HEK293 (cell line): ENCODE measurements around the gene IFNL3.

Experiments
- CTCF ChIA-PET: fragments of 350-600 bp; formaldehyde crosslinking; extraction: SDS; loops from one replicate; lab custom pipeline; 2021; ENCODE audit warnings: antibody characterized with exemption; lab: Yijun Ruan, JAX
- POLR2A ChIA-PET: fragments of 300-600 bp; formaldehyde crosslinking; extraction: SDS; loops from one replicate; lab custom pipeline; 2020; ENCODE audit warnings: antibody characterized with exemption, inconsistent platforms; lab: Yijun Ruan, JAX
- H3K27ac ChIP-seq: fragments of 200-500 bp; sonication (Bioruptor generic); 2 replicates; pipeline ENCODE4 v1.5.1; 2014; ENCODE audit warnings: low read depth, low read length, control low read depth, inconsistent platforms; ENCODE audit errors: extremely low read depth
- H3K36me3 ChIP-seq, 2 experiments: fragments of 200-500 bp in 1 of 2; sonication (Bioruptor generic) in 1 of 2; 1 replicate in 1 of 2; 2 replicates in 1 of 2; pipeline ENCODE4 v1.5.1; 2014 to 2017; ENCODE audit warnings: inconsistent platforms in 2 of 2, low read length in 2 of 2; ENCODE audit not compliant: control insufficient read depth in 2 of 2, insufficient read depth in 1 of 2
- H3K4me1 ChIP-seq: fragments of 200-500 bp; sonication (Bioruptor generic); 2 replicates; pipeline ENCODE4 v1.5.1; 2014; ENCODE audit warnings: mild to moderate bottlenecking, low read length, inconsistent platforms; ENCODE audit not compliant: control insufficient read depth, insufficient read depth
- H3K4me3 ChIP-seq: 2 replicates; pipeline ENCODE4 v1.5.1; 2011; ENCODE audit warnings: low read depth, mild to moderate bottlenecking, control low read depth, low read length, moderate library complexity
- H3K9me3 ChIP-seq: fragments of 200-500 bp; sonication (Bioruptor generic); 2 replicates; pipeline ENCODE4 v1.5.1; 2014; ENCODE audit warnings: low read depth, low read length, inconsistent platforms; ENCODE audit not compliant: control insufficient read depth, insufficient read depth
- BCL11A ChIP-seq: fragments of 450-650 bp; formaldehyde crosslinking; IDR thresholded peaks from 2 replicates; pipeline ENCODE4 v1.5.1; 2016; ENCODE audit warnings: low read depth, missing biosample characterization, missing genetic modification characterization
- GLI4 ChIP-seq: fragments of 450-650 bp; formaldehyde crosslinking; IDR thresholded peaks from 2 replicates; pipeline ENCODE4 v1.5.1; 2016; ENCODE audit warnings: missing biosample characterization, missing genetic modification characterization
- GLIS2 ChIP-seq: fragments of 450-650 bp; formaldehyde crosslinking; IDR thresholded peaks from 2 replicates; pipeline ENCODE4 v1.5.1; 2016; ENCODE audit warnings: missing biosample characterization, missing genetic modification characterization
- IKZF3 ChIP-seq: fragments of 450-650 bp; IDR thresholded peaks from 2 replicates; pipeline ENCODE4 v1.5.0; 2018; ENCODE audit warnings: missing biosample characterization, mild to moderate bottlenecking, missing genetic modification characterization, moderate library complexity
- SCRT1 ChIP-seq: fragments of 450-650 bp; formaldehyde crosslinking; IDR thresholded peaks from 2 replicates; pipeline ENCODE4 v1.5.1; 2016; ENCODE audit warnings: missing biosample characterization, missing genetic modification characterization, borderline replicate concordance
- SCRT2 ChIP-seq: fragments of 450-650 bp; formaldehyde crosslinking; IDR thresholded peaks from 2 replicates; pipeline ENCODE4 v1.5.1; 2016; ENCODE audit warnings: missing biosample characterization, missing genetic modification characterization
- ZNF121 ChIP-seq: fragments of 450-650 bp; formaldehyde crosslinking; IDR thresholded peaks from 2 replicates; pipeline ENCODE4 v1.5.1; 2016; ENCODE audit warnings: missing biosample characterization, missing genetic modification characterization
- ZNF214 ChIP-seq: fragments of 450-650 bp; formaldehyde crosslinking; IDR thresholded peaks from 2 replicates; pipeline ENCODE4 v1.5.1; 2017; ENCODE audit warnings: missing biosample characterization, mild to moderate bottlenecking, missing genetic modification characterization, borderline replicate concordance
- ZNF266 ChIP-seq: fragments of 450-650 bp; formaldehyde crosslinking; IDR thresholded peaks from 2 replicates; pipeline ENCODE4 v1.5.1; 2016; ENCODE audit warnings: missing biosample characterization, missing genetic modification characterization, low read depth
- ZNF350 ChIP-seq: fragments of 450-650 bp; formaldehyde crosslinking; IDR thresholded peaks from 2 replicates; pipeline ENCODE4 v1.5.0; 2017; ENCODE audit warnings: missing biosample characterization, mild to moderate bottlenecking, missing genetic modification characterization
- ZNF354C ChIP-seq: fragments of 450-650 bp; formaldehyde crosslinking; IDR thresholded peaks from 2 replicates; pipeline ENCODE4 v1.5.1; 2016; ENCODE audit warnings: missing biosample characterization, missing genetic modification characterization, low read depth, borderline replicate concordance
- ZNF423 ChIP-seq: fragments of 450-650 bp; formaldehyde crosslinking; IDR thresholded peaks from 2 replicates; pipeline ENCODE4 v1.5.1; 2016; ENCODE audit warnings: missing biosample characterization, missing genetic modification characterization
- ZNF585B ChIP-seq: fragments of 450-650 bp; formaldehyde crosslinking; IDR thresholded peaks from 2 replicates; pipeline ENCODE4 v1.5.1; 2016; ENCODE audit warnings: missing biosample characterization, missing genetic modification characterization
- ZNF610 ChIP-seq: fragments of 450-650 bp; formaldehyde crosslinking; IDR thresholded peaks from 2 replicates; pipeline ENCODE4 v1.5.1; 2016; ENCODE audit warnings: missing biosample characterization, missing genetic modification characterization, borderline replicate concordance
- ZNF623 ChIP-seq: fragments of 450-650 bp; formaldehyde crosslinking; IDR thresholded peaks from 2 replicates; pipeline ENCODE4 v1.5.1; 2016; ENCODE audit warnings: missing biosample characterization, missing genetic modification characterization
- ZNF677 ChIP-seq: fragments of 450-650 bp; IDR thresholded peaks from 2 replicates; pipeline ENCODE4 v1.5.0; 2018; ENCODE audit warnings: missing biosample characterization, mild to moderate bottlenecking, missing genetic modification characterization, moderate library complexity
- ZNF747 ChIP-seq: fragments of 450-650 bp; formaldehyde crosslinking; IDR thresholded peaks from 2 replicates; pipeline ENCODE4 v1.5.1; 2016; ENCODE audit warnings: missing biosample characterization, missing genetic modification characterization
- ZNF777 ChIP-seq: fragments of 450-650 bp; formaldehyde crosslinking; IDR thresholded peaks from 2 replicates; pipeline ENCODE4 v1.5.1; 2017; ENCODE audit warnings: missing biosample characterization, missing genetic modification characterization, borderline replicate concordance
- ZNF837 ChIP-seq: fragments of 450-650 bp; formaldehyde crosslinking; IDR thresholded peaks from 2 replicates; pipeline ENCODE4 v1.5.1; 2016; ENCODE audit warnings: missing biosample characterization, missing genetic modification characterization
- ZSCAN23 ChIP-seq: fragments of 450-650 bp; formaldehyde crosslinking; IDR thresholded peaks from 2 replicates; pipeline ENCODE4 v1.5.1; 2016; ENCODE audit warnings: missing biosample characterization, missing genetic modification characterization
- ZSCAN30 ChIP-seq: fragments of 450-650 bp; IDR thresholded peaks from 2 replicates; pipeline ENCODE4 v1.5.1; 2018; ENCODE audit warnings: missing biosample characterization, mild to moderate bottlenecking, missing genetic modification characterization, moderate library complexity
- ZXDB ChIP-seq: fragments of 450-650 bp; formaldehyde crosslinking; IDR thresholded peaks from 2 replicates; pipeline ENCODE4 v1.5.1; 2016; ENCODE audit warnings: missing biosample characterization, missing genetic modification characterization
- TF ChIP-seq, protein P1 (sequence below): fragments of 450-650 bp; formaldehyde crosslinking; IDR thresholded peaks from 2 replicates; pipeline ENCODE4 v1.5.1; 2016; ENCODE audit warnings: missing biosample characterization, missing genetic modification characterization
- TF ChIP-seq, protein P2 (sequence below): fragments of 450-650 bp; formaldehyde crosslinking; IDR thresholded peaks from 2 replicates; pipeline ENCODE4 v1.5.1; 2017; ENCODE audit warnings: missing biosample characterization, missing genetic modification characterization
- TF ChIP-seq, protein P3 (sequence below): fragments of 450-650 bp; formaldehyde crosslinking; IDR thresholded peaks from 2 replicates; pipeline ENCODE4 v1.5.1; 2016; ENCODE audit warnings: missing biosample characterization, missing genetic modification characterization
- TF ChIP-seq, protein P4 (sequence below): fragments of 450-650 bp; formaldehyde crosslinking; IDR thresholded peaks from 2 replicates; pipeline ENCODE4 v1.5.1; 2016; ENCODE audit warnings: missing biosample characterization, missing genetic modification characterization
- TF ChIP-seq, protein P5 (sequence below): fragments of 450-650 bp; formaldehyde crosslinking; IDR thresholded peaks from 2 replicates; pipeline ENCODE4 v1.5.0; 2017; ENCODE audit warnings: missing biosample characterization, missing genetic modification characterization, borderline replicate concordance

The IFNL3 gene

DNA sequence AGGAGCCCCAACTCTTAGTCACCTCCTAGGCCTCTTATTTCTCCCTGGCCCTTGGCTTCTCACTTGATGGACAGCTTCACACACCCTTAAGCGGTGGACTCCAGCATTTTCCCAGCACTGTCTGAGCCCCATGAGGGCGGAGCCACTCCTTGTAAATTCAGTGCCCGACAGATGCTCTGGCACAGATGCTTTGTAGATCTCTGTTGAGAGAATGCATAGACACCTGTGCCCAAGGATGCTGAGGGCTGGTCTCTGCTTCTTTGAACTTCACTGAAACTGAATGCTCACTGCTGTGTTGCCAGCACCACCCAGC, 44.0 kb downstream of the IFNL3 start (continued):
- TF ChIP-seq ZNF585B (tag by site-specific recombination) (no peak), ZNF214 (tag by site-specific recombination) (no peak), ZNF350 (no peak), ZNF354C (tag by site-specific recombination) (no peak), ZNF677 (tag by site-specific recombination) (no peak), ZXDB (no peak), ZNF610 (no peak), GLIS2 (tag by site-specific recombination) (no peak)
- TF ChIP-seq, protein P1, sequence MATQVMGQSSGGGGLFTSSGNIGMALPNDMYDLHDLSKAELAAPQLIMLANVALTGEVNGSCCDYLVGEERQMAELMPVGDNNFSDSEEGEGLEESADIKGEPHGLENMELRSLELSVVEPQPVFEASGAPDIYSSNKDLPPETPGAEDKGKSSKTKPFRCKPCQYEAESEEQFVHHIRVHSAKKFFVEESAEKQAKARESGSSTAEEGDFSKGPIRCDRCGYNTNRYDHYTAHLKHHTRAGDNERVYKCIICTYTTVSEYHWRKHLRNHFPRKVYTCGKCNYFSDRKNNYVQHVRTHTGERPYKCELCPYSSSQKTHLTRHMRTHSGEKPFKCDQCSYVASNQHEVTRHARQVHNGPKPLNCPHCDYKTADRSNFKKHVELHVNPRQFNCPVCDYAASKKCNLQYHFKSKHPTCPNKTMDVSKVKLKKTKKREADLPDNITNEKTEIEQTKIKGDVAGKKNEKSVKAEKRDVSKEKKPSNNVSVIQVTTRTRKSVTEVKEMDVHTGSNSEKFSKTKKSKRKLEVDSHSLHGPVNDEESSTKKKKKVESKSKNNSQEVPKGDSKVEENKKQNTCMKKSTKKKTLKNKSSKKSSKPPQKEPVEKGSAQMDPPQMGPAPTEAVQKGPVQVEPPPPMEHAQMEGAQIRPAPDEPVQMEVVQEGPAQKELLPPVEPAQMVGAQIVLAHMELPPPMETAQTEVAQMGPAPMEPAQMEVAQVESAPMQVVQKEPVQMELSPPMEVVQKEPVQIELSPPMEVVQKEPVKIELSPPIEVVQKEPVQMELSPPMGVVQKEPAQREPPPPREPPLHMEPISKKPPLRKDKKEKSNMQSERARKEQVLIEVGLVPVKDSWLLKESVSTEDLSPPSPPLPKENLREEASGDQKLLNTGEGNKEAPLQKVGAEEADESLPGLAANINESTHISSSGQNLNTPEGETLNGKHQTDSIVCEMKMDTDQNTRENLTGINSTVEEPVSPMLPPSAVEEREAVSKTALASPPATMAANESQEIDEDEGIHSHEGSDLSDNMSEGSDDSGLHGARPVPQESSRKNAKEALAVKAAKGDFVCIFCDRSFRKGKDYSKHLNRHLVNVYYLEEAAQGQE (tag by site-specific recombination), result no peak
- TF ChIP-seq, protein P2, sequence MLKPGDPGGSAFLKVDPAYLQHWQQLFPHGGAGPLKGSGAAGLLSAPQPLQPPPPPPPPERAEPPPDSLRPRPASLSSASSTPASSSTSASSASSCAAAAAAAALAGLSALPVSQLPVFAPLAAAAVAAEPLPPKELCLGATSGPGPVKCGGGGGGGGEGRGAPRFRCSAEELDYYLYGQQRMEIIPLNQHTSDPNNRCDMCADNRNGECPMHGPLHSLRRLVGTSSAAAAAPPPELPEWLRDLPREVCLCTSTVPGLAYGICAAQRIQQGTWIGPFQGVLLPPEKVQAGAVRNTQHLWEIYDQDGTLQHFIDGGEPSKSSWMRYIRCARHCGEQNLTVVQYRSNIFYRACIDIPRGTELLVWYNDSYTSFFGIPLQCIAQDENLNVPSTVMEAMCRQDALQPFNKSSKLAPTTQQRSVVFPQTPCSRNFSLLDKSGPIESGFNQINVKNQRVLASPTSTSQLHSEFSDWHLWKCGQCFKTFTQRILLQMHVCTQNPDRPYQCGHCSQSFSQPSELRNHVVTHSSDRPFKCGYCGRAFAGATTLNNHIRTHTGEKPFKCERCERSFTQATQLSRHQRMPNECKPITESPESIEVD, result no peak

DNA sequence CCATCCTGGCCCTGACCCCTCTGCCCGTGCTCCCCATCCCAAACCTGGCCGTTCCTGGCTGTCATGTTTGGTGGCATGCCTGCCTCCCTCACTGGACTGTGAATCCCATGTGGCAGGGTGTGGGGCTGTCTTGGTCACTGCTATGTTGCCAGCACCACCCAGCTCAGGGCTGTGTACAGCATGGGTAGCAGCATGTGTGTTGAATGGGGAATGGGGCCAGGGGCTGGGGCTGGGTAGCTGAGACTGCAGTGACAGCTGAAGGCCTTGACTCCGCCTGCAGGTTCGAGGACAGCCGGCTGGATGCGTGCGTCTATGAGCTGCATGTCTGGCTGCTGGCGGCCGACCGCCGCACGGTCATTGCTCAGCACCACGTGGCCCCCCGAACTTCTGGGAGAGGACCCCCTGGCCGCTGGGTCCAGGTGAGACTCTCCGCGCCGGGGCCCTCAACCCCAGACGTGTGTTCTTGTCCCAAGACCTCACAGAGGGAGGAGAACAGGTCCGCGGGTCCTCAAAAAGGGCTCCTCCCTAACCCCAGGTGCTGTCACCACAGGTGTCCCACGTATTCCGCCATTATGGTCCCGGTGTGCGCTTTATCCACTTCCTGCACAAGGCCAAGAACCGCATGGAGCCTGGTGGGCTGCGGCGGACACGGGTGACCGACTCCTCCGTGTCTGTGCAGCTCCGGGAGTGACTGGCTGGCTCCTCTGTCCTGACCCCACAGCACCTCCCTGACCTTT, 44.6 kb downstream of the IFNL3 start:
- Histone ChIP-seq H3K9me3 (no peaks in the 10 kb centered on the region), H3K4me1 (peaks cover 8% of the 10 kb centered on the region), H3K36me3 (no peaks in the 10 kb centered on the region), H3K4me3 (no peak overlapping the region), H3K27ac (no peak overlapping the region)
- CTCF ChIA-PET, result interaction anchor here (2.1 kb wide), 1 partner anchor 78 kb away, joined by 10 read pairs; no protein-coding TSS in a partner anchor
- POLR2A ChIA-PET, result no interaction called here
- TF ChIP-seq ZNF837 (tag by site-specific recombination) (no peak), ZSCAN23 (no peak), ZNF423 (no peak), ZNF121 (tag by site-specific recombination) (no peak), SCRT1 (tag by site-specific recombination) (no peak), ZSCAN30 (tag by site-specific recombination) (no peak), ZNF623 (tag by site-specific recombination) (no peak), ZNF747 (tag by site-specific recombination) (no peak), ZNF777 (tag by site-specific recombination) (no peak), GLI4 (tag by site-specific recombination) (no peak), IKZF3 (no peak), BCL11A (tag by site-specific recombination) (no peak), SCRT2 (tag by site-specific recombination) (no peak), ZNF266 (tag by site-specific recombination) (no peak)
- TF ChIP-seq, protein P3, sequence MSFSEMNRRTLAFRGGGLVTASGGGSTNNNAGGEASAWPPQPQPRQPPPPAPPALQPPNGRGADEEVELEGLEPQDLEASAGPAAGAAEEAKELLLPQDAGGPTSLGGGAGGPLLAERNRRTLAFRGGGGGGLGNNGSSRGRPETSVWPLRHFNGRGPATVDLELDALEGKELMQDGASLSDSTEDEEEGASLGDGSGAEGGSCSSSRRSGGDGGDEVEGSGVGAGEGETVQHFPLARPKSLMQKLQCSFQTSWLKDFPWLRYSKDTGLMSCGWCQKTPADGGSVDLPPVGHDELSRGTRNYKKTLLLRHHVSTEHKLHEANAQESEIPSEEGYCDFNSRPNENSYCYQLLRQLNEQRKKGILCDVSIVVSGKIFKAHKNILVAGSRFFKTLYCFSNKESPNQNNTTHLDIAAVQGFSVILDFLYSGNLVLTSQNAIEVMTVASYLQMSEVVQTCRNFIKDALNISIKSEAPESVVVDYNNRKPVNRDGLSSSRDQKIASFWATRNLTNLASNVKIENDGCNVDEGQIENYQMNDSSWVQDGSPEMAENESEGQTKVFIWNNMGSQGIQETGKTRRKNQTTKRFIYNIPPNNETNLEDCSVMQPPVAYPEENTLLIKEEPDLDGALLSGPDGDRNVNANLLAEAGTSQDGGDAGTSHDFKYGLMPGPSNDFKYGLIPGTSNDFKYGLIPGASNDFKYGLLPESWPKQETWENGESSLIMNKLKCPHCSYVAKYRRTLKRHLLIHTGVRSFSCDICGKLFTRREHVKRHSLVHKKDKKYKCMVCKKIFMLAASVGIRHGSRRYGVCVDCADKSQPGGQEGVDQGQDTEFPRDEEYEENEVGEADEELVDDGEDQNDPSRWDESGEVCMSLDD (tag by site-specific recombination), result no peak; the same call in 1 of the 2 replicates
- TF ChIP-seq, protein P4, sequence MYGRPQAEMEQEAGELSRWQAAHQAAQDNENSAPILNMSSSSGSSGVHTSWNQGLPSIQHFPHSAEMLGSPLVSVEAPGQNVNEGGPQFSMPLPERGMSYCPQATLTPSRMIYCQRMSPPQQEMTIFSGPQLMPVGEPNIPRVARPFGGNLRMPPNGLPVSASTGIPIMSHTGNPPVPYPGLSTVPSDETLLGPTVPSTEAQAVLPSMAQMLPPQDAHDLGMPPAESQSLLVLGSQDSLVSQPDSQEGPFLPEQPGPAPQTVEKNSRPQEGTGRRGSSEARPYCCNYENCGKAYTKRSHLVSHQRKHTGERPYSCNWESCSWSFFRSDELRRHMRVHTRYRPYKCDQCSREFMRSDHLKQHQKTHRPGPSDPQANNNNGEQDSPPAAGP (tag by site-specific recombination), result no peak
- TF ChIP-seq, protein P5, sequence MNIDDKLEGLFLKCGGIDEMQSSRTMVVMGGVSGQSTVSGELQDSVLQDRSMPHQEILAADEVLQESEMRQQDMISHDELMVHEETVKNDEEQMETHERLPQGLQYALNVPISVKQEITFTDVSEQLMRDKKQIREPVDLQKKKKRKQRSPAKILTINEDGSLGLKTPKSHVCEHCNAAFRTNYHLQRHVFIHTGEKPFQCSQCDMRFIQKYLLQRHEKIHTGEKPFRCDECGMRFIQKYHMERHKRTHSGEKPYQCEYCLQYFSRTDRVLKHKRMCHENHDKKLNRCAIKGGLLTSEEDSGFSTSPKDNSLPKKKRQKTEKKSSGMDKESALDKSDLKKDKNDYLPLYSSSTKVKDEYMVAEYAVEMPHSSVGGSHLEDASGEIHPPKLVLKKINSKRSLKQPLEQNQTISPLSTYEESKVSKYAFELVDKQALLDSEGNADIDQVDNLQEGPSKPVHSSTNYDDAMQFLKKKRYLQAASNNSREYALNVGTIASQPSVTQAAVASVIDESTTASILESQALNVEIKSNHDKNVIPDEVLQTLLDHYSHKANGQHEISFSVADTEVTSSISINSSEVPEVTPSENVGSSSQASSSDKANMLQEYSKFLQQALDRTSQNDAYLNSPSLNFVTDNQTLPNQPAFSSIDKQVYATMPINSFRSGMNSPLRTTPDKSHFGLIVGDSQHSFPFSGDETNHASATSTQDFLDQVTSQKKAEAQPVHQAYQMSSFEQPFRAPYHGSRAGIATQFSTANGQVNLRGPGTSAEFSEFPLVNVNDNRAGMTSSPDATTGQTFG (tag by site-specific recombination), result no peak
